Measurements from ENCODE around the gene ASIP.

DNA sequence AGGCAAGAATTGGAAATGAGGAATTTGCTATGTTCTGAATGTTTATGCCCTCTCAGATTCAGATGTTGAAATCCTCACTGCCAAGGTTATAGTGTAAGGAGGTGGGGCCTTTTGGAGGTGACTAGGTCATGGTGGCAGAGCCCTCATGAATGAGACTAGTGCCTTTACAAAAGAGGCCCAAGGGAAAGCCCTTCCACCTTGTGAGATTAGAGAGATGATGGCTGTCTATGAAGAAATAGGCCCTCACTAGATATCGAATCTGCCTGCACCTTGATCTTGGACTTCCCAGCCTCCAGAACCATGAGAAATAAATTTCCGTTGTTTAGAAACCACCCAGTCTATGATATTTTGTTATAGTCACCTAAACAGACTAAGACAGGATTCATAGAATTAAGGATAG is 10.4 kb downstream of the ASIP start:
- TF ChIP-seq EZH2 (IDR thresholded peaks at IDR 0.05; ENCODE audit: low read length, missing control alignments), result no peak
- TF ChIP-seq, protein P1, sequence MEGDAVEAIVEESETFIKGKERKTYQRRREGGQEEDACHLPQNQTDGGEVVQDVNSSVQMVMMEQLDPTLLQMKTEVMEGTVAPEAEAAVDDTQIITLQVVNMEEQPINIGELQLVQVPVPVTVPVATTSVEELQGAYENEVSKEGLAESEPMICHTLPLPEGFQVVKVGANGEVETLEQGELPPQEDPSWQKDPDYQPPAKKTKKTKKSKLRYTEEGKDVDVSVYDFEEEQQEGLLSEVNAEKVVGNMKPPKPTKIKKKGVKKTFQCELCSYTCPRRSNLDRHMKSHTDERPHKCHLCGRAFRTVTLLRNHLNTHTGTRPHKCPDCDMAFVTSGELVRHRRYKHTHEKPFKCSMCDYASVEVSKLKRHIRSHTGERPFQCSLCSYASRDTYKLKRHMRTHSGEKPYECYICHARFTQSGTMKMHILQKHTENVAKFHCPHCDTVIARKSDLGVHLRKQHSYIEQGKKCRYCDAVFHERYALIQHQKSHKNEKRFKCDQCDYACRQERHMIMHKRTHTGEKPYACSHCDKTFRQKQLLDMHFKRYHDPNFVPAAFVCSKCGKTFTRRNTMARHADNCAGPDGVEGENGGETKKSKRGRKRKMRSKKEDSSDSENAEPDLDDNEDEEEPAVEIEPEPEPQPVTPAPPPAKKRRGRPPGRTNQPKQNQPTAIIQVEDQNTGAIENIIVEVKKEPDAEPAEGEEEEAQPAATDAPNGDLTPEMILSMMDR (conservative IDR thresholded peaks at IDR 0.05 in 1 of 2, IDR thresholded peaks at IDR 0.05 in 1 of 2; ENCODE audit: low read depth in 1 of 2, low read length in 2 of 2), result no peak
